Heart left ventricle (tissue), 16 donors: Measurements from ENCODE around the gene CFAP161. TPM values are rescaled to one million over a fixed set of nuclear protein-coding genes. Genes with fewer than 3 reads are reported as not detected.

Experiments used
- ATAC-seq, 4 donors: fragments of 200-7000 bp; cut with Tn5 transposase; one replicate each; pipeline ENCODE4 v1.9.1; 2020 to 2022; ENCODE audit warnings: moderate library complexity in 4 of 4, mild to moderate bottlenecking in 3 of 4, moderate number of reproducible peaks in 1 of 4
- DNase-seq, 5 donors: peaks; one replicate each; pipeline ENCODE4 v3.0.0-alpha.2; 2020
- H3K27ac ChIP-seq, 12 donors: fragments of 200-600 bp; sonication (generic) in 4 of 12; one replicate each; pipeline versions ENCODE4 v1.5.0 to v1.8.0; 2016 to 2022; ENCODE audit warnings: mild to moderate bottlenecking in 2 of 12
- H3K27me3 ChIP-seq, 9 donors: fragments of 200-600 bp; sonication (generic) in 2 of 9; one replicate each; pipeline versions ENCODE4 v1.5.1 to v1.8.0; 2016 to 2022; ENCODE audit warnings: mild to moderate bottlenecking in 3 of 9
- H3K36me3 ChIP-seq, 9 donors: fragments of 200-600 bp; sonication (generic) in 2 of 9; one replicate each; pipeline versions ENCODE4 v1.5.0 to v1.8.0; 2018 to 2022; ENCODE audit warnings: mild to moderate bottlenecking in 2 of 9
- H3K4me1 ChIP-seq, 12 donors: fragments of 200-600 bp; sonication (generic) in 4 of 12; one replicate each; pipeline versions ENCODE4 v1.5.0 to v1.8.0; 2016 to 2022; ENCODE audit warnings: mild to moderate bottlenecking in 3 of 12
- H3K4me3 ChIP-seq, 12 donors: fragments of 200-600 bp; sonication (generic) in 4 of 12; one replicate each; pipeline versions ENCODE4 v1.5.0 to v1.8.0; 2017 to 2022; ENCODE audit warnings: mild to moderate bottlenecking in 9 of 12, moderate library complexity in 4 of 12
- H3K9me3 ChIP-seq, 12 donors: fragments of 200-600 bp; sonication (generic) in 4 of 12; one replicate each; pipeline versions ENCODE4 v1.5.0 to v1.8.0; 2016 to 2022; ENCODE audit warnings: mild to moderate bottlenecking in 1 of 12
- CTCF ChIP-seq, 12 donors: fragments of 200-600 bp; sonication (generic) in 4 of 12; IDR thresholded peaks; one replicate each; pipeline versions ENCODE4 v1.5.0 to v1.8.0; 2018 to 2022; ENCODE audit warnings: antibody characterized with exemption in 12 of 12, mild to moderate bottlenecking in 5 of 12
- POLR2A ChIP-seq, 2 donors: fragments of 450-650 bp; IDR thresholded peaks; one replicate each; pipeline ENCODE4 v1.6.1; 2017; ENCODE audit warnings: antibody characterized with exemption in 2 of 2, mild to moderate bottlenecking in 2 of 2, moderate library complexity in 2 of 2
- WGBS, 4 donors: extraction: QIAGEN DNeasy Blood & Tissue Kit in 2 of 4; methylation state at CpG; one replicate each; pipeline versions ENCODE4 v1.1.5 to v1.1.7; 2013 to 2018; 5-methylcytosine and 5-hydroxymethylcytosine counted together
- intact Hi-C, 10 donors: fragments of 100-400 bp; cut with DNase I; formaldehyde crosslinking; loops; one replicate each; pipeline versions ENCODE4 v1.11.1 to v1.14.2; 2022
- polyA plus RNA-seq, 2 donors: library from polyadenylated mRNA; stranded (reverse); fragments of 200-250 nt; gene quantifications; one replicate each; pipeline ENCODE4 v1.2.3, GENCODE V29; 2013
- total RNA-seq, 9 donors: library from RNA; depleted of rRNA in 2 of 9; stranded (reverse); fragments of >200 nt in 2 of 9; fragmentation: NEBNext Ultra II Directional in 3 of 9; extraction: Animal tissue kit (Norgen Biotek cat#: 25700) in 3 of 9; gene quantifications; one replicate each; pipeline versions ENCODE4 v1.1.0 to v1.2.4, GENCODE V29; 2016 to 2023
- donor health status: ischemic (EF 13 %, LVEDD 7.1; RV severe dilation, severe dysfunction).
- donor health status: healthy with polysubstance abuse.
- donor health status: DM: no; HTN: yes; CAD: no.
- donor health status: DM: no; HTN: no; CAD: no.
- donor health status: ischemic (EF 25% LVEDD 6.9; RV normal size, moderate dysfunction).
- donor health status: ischemic (EF 25% LVEDD 5.7; RV mildly dilated, moderate dysfunction).
- donor health status: healthy.
- donor health status: DM: yes; HTN: yes; CAD: no.
- donor health status: ischemic (EF 35%, LVEDD 5.7; RV mildly dilated, moderate dysfunction).
- donor health status: nonischemic (EF 11% LVEDD 7.7; RV severe dilation, severe dysfunction).
- donor health status: DM: yes; HTN: yes; CAD: no.
- donor health status: PGD.
- donor health status: ischemic (EF 29% LVEDD 5.4; RV normal size, mild dysfunction).
- donor health status: nonischemic (EF 23%, LVEDD 6.1; RV moderate dilation, normal function).

The CFAP161 gene
- total and polyA plus RNA-seq, 11 donors = 0.22 to 2.0 (median 0.79) TPM; not detected in 2

GRCh38 chr15:81151389-81151788 is 17.3 kb downstream of the CFAP161 start:
- Histone ChIP-seq H3K27ac (no peak overlapping the region), H3K4me3 (no peak overlapping the region), H3K4me1 (peaks cover 0 to 8% (median 3%) of the 10 kb centered on the region in 12 donors), H3K9me3 (no peaks in the 10 kb centered on the region), H3K36me3 (peaks cover 0 to 2% (median 0%) of the 10 kb centered on the region in 9 donors), H3K27me3 (no peaks in the 10 kb centered on the region)
- TF ChIP-seq CTCF (IDR thresholded peaks at IDR 0.05) (no peak), POLR2A (IDR thresholded peaks at IDR 0.05) (no peak)
- intact Hi-C loops = loop anchor here in 3 of 10 donors (5.0 to 10.0 kb wide), 3 partner anchors 47 to 251 kb away; no protein-coding TSS in a partner anchor
- DNase-seq = no peak
- no peak for ATAC-seq
- 84 to 88% (median 85%) methylated on average over 7 of the region's 7 CpGs for WGBS, 4 donors

- Histone ChIP-seq H3K4me1 (peaks cover 0 to 12% (median 5%) of the 10 kb centered on the region in 12 donors), H3K27ac (no peak overlapping the region), H3K4me3 (no peak overlapping the region), H3K9me3 (no peaks in the 10 kb centered on the region), H3K27me3 (no peaks in the 10 kb centered on the region), H3K36me3 (peaks cover 0 to 1% (median 0%) of the 10 kb centered on the region in 9 donors)
- ATAC-seq (no peak), DNase-seq (no peak)
- TF ChIP-seq POLR2A (IDR thresholded peaks at IDR 0.05) (no peak), CTCF (IDR thresholded peaks at IDR 0.05) (no peak)
- WGBS, 4 donors = 90 to 95% (median 93%) methylated on average over 4 of the region's 4 CpGs
- intact Hi-C loops = loop anchor here in 3 of 10 donors (5.0 to 10.0 kb wide), 3 partner anchors 48 to 250 kb away; no protein-coding TSS in a partner anchor
These were observed 18.3 kb downstream of the CFAP161 start for GRCh38 chr15:81152339-81152738.

- Histone ChIP-seq H3K4me3 (no peak overlapping the region), H3K9me3 (no peaks in the 10 kb centered on the region), H3K27me3 (no peaks in the 10 kb centered on the region), H3K27ac (no peak overlapping the region), H3K4me1 (peaks cover 0 to 17% (median 7%) of the 10 kb centered on the region in 12 donors), H3K36me3 (no peaks in the 10 kb centered on the region)
- DNase-seq (no peak), ATAC-seq (no peak)
- intact Hi-C loops = loop anchor here in 3 of 10 donors (5.0 to 10.0 kb wide), 3 partner anchors 48 to 250 kb away; no protein-coding TSS in a partner anchor
- TF ChIP-seq POLR2A (IDR thresholded peaks at IDR 0.05) (no peak), CTCF (IDR thresholded peaks at IDR 0.05) (no peak)
- WGBS, 4 donors = 91 to 96% (median 94%) methylated on average over 4 of the region's 4 CpGs
These were observed 18.7 kb downstream of the CFAP161 start for GRCh38 chr15:81152799-81153198.

DNA sequence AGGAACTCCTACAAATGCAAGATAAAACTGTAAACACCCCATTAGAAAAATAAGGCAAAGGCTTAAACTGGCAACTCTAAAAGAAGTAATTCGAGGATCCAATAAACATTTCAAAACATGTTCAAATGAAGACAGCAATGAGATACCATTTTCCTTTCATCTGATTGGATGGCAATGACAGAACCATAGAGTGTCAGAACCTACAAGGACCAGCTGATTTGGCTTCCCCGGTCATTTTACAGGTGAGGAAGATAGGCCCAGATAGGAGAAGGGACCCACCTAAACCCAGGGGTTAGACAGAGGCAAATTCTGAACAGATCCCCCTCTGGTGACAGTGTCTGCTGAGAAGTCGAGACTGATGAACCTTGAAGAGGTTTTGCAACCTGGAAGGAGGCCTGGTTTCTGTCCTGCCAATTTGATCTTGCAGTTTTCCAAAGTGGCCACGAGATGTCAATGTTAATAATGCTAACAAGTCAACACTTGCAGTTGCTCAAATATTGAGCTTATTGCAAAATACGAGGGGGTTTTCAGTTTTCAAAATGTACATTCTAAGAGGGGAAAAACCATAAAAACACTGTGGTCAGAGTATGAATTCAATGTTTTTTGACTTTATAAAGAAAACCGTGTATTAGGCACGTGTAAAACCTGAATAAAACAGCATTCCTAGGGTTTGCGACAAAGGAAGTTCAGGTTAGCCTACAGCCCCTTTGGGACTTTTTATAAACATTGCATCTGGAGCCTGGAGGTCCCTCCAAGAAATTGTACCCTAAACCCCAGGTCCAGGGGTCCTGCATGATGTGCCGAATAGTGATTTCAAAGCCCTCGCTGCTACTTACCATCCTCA is 21.5 kb downstream of the CFAP161 start:
- intact Hi-C loops = loop anchor here in 9 of 10 donors (1.0 to 10.0 kb wide), 9 partner anchors 42 to 112 kb away; partner anchors contain the start of gene IL16 (in 1 of the 9)
- peak in 2 of 4 donors; percentile 7 to 48 for ATAC-seq
- TF ChIP-seq CTCF (IDR thresholded peaks at IDR 0.05) (peak; percentile 29 to 78 (median 66)), POLR2A (IDR thresholded peaks at IDR 0.05) (no peak)
- 52 to 56% (median 55%) methylated on average over 10 of the region's 10 CpGs for WGBS, 4 donors
- Histone ChIP-seq H3K36me3 (no peaks in the 10 kb centered on the region), H3K27ac (no peak overlapping the region), H3K9me3 (no peaks in the 10 kb centered on the region), H3K4me3 (no peak overlapping the region), H3K27me3 (no peaks in the 10 kb centered on the region), H3K4me1 (peaks cover 0 to 24% (median 15%) of the 10 kb centered on the region in 12 donors)
- DNase-seq = no peak
